GM21526 (cell line): Measurements from ENCODE around the gene RPS27.
"Not testable (repeated sequence)": the region's sequence is repeated elsewhere in the genome, so short reads cannot be mapped to it uniquely, and the experiment has no call there.

Source experiments
- ATAC-seq: cut with Tn5 transposase; IDR thresholded peaks from one replicate; pipeline ENCODE4 v1.9.1; 2021; ENCODE audit warnings: moderate library complexity; ENCODE audit not compliant: unreplicated experiment, low FRiP score

Gene RPS27

GRCh38 chr1:153960206-153960605 is 30.4 kb upstream of the RPS27 start:
- ATAC-seq: no peak

DNA sequence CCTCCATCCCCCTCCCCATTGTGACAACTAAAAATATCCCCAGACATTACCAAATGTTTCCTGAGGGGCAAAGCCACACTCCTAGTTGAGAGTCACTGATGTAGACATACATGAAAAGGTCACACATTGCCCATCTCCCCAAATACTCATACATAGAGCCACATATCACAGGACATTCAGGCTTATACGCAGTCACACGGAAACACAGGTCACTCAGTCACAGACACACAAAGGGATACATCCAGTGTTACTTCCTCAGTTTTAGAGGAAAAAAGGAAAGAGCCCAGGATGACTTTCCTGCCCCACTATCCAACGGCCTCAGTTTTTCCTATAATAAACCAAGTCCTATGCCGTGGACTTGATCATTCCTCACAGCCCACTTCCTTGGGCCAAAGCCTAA is 29.1 kb upstream of the RPS27 start:
- ATAC-seq: no peak

GRCh38 chr1:153962088-153963029 is 28.2 kb upstream of the RPS27 start:
- ATAC-seq: no peak

- peak; percentile 41 for ATAC-seq
Measured at GRCh38 chr1:153963030-153963849, 27.3 kb upstream of the RPS27 start, which contains the start of gene SLC39A1. SLC39A1 (minus strand) TSS chr1:153963537; CDS start chr1:153962715, 822 bp downstream.

DNA sequence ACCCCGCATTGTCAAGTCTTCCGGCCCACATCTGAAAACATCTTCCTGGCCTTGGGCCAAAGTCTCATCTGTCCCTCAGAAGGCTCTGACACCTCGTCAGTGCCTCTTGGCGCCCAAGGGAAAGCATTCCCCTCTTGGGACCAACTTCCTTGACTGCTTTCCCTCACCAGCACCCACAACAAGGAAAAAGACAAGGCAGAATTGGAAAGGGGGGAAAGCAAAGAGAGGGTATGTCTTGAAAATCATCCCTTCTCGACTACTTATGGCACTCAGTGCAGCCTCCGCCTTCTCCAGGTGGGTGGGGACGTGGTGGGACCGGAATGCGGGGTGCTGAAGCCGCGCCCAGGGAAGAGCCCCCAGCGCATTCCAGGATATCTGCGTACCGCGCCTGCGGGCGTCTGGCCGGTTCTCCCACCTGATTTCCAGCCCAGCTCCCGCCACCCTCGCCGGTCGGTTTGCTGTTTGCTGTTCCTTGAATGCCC is 26.7 kb upstream of the RPS27 start:
- ATAC-seq: peak; percentile 3

GRCh38 chr1:153967107-153967999 is 23.2 kb upstream of the RPS27 start, which contains the start of gene CREB3L4:
CREB3L4 (plus strand) TSS chr1:153967902; CDS start chr1:153968526, 624 bp downstream.
- ATAC-seq: peak; percentile 53

GRCh38 chr1:153968000-153968363 is 22.6 kb upstream of the RPS27 start:
- no peak for ATAC-seq

- ATAC-seq: no peak
Measured at GRCh38 chr1:153968408-153968807, 22.2 kb upstream of the RPS27 start.

DNA sequence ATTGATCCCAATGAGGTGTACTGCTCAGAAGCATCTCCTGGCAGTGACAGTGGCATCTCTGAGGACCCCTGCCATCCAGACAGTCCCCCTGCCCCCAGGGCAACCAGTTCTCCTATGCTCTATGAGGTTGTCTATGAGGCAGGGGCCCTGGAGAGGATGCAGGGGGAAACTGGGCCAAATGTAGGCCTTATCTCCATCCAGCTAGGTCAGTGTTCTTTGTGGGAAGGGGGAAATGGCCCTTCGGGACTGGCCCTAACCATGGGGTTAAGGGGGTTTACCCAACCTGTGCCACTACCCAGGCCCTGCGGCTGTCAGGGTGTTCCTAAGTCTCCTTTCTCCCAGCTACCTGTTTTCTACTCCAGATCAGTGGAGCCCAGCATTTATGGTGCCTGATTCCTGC is 21.6 kb upstream of the RPS27 start:
- ATAC-seq: no peak

GRCh38 chr1:153970346-153970745 is 20.2 kb upstream of the RPS27 start:
- no peak for ATAC-seq

GRCh38 chr1:153973071-153973470 is 17.5 kb upstream of the RPS27 start:
- no peak for ATAC-seq

DNA sequence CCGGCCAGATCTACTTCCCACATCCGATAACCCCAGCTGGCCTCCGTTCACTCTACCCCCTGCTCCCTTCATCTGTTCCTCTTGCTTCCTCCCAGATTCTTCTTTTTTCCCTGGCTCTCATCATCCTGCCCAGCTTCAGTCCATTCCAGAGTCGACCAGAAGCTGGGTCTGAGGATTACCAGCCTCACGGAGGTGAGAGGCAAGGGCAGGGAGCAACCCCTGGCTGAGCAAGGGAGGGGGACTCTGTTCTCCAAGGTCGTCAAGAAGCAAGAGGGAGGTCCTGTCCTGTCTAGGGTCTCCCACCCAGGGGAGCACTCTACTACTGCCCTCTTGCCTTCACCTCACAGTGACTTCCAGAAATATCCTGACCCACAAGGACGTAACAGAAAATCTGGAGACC is 17.0 kb upstream of the RPS27 start:
- no peak for ATAC-seq

DNA sequence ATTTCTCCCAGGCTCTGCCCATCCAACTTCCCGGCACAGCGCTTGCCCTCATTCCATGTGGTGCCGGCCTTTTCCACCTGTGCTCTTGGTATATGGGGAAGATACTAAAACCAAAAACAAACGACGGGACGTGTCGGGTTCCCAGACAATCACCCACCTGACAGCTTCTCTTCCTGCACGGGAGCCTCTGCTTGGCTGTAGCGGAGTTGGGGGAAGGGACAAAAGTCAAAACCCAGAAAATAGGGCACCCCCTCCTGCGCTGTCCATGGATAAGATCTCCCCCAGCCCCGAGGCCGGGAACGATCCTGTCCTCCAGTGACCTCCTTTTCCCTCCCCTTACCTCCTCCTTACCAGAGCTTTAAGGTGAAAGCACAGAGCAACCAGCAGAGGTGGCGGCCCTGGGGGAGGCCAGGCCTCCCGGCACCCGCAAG is 13.7 kb upstream of the RPS27 start:
- ATAC-seq: no peak

- ATAC-seq: peak; percentile 66
Measured at GRCh38 chr1:153977250-153978240, 13.0 kb upstream of the RPS27 start, which contains the start of gene JTB. JTB (minus strand) TSS chr1:153977674; CDS start chr1:153977252, 422 bp downstream.

DNA sequence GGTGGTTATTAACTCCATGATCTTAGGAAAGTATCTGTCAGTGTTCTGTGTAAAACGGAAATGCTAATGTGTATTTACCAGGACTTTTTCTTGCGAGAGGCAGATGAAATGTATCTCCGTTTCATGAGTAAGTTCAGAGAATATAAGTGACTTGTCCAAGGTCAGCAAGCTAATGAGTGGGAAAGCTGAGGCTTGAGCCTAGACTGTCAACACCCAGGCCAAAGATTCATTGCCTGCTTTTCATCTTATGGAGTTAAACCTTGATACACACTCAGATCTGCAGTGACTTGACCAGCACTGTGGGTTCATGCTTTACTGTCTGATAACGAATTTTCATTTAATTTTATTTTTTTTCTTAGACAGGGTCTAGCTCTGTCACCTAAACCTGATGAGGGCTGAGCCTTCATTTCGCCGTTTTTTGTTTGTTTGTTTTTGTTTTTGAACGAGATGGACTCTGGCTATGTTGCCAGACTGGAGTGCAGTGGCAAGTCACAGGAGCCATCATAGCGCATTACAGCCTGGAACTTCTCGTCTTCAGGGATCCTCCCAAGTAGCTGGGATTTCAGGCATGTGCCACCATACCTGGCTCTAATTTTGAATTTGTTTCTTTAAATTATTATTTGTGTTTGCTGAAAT is 12.2 kb upstream of the RPS27 start:
- no peak for ATAC-seq

DNA sequence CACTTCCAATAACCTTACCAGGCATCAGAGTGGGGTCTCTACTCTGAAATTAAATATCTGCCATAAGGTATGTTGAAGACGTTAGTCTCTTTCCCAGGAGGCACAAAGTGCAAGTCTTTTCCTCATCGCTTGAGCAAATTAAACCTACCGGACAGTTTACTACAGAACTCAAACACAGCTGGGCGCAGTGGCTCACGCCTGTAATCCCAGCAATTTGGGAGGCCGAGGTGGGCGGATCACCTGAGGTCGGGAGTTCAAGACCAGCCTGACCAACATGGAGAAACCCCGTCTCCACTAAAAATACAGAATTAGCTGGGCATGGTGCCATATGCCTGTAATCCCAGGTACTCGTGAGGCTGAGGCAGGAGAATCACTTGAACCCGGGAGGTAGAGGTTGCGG is 11.5 kb upstream of the RPS27 start:
- ATAC-seq: not testable (repeated sequence)

GRCh38 chr1:153981735-153982134 is 8.8 kb upstream of the RPS27 start:
- ATAC-seq: not testable (repeated sequence)
